GM19463 (cell line): Measurements from ENCODE around the gene C18orf63.
"Not testable (repeated sequence)": the region's sequence is repeated elsewhere in the genome, so short reads cannot be mapped to it uniquely, and the experiment has no call there.

Experiments
- ATAC-seq: cut with Tn5 transposase; IDR thresholded peaks from one replicate; pipeline ENCODE4 v1.9.1; 2021; ENCODE audit warnings: mild to moderate bottlenecking, moderate library complexity; ENCODE audit not compliant: unreplicated experiment

Gene C18orf63

DNA sequence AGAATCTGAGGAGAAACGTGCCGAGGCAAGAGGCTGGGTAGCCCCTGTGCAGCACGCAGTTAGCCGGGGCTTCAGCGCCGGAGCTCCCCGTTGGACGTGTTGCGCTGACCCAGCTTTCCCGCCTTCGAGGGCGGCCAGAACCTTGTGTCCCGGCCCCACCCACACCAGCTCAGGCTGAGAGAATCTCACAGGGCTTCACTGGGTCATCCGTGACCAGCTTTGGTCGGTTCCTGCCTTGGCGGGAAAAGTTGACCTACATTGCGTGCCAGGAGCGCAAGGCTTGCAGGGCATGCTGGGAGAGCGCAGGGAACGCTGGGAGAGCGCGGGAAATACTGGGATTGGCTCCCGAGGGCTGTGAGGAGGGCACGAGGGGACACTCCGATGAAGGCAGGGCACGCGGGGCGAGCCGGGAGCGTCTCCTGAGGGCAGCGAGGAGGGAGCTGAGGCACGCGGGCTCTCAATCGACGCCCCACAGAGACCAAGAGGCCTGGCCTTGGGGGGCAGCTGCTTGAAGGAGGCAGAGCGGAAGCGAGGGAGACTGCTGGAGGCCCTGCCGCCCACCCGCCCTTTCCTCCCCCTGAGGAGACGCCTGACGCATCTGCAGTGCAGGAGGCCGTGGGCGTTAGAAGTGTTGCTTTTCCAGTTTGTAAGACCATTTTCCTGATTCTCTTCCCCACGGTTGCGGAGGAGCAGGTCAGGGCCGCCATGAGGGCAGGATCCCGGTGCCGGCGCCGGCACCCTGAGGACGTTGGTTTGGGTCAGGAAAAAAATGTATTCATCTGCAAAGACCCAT is at the start of gene C18orf63:
Gene C18orf63, plus strand, starts transcription at position 376 of the 793 bp plus-strand sequence. CDS start 2,027 bp downstream, outside the sequence.
- ATAC-seq = no peak

DNA sequence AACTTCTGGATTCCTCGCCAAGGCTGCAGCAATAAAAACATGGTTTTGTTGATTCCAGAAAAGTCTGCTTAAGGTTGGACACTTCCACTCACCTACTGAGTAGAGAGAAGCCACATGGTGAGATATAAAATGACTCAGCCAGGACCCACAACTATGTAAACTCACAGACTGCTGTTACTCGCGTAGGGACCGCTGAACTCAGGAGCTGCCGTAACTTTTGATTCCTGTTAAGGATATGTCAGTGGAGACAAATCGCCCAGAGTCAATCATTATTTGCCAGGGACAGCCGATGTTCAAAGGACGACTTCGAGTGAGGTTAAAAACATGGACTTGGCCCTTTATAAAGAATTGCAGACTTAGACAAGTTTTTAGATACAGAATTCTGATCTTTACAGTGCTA is 49.5 kb upstream of the C18orf63 start:
- ATAC-seq = no peak

DNA sequence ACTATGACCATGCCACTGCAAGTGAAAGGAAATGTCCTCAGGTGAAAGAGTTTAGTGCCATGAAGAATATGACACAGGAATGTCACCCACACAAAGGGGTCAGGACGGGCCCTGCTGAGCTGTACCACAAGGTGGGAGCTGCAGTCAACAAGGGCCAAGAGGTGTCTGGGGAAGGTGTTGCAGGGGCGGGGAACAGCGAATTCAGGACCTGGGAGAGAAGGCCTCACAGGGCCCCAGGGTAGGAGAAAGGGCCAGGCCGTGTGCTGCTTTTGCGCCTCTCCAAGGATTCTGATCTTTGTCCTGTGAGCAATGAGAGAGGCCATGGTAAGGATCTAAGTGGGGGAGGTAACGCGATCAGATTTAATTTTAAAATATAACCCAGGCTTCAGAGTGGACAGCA is 47.5 kb upstream of the C18orf63 start:
- no peak for ATAC-seq

DNA sequence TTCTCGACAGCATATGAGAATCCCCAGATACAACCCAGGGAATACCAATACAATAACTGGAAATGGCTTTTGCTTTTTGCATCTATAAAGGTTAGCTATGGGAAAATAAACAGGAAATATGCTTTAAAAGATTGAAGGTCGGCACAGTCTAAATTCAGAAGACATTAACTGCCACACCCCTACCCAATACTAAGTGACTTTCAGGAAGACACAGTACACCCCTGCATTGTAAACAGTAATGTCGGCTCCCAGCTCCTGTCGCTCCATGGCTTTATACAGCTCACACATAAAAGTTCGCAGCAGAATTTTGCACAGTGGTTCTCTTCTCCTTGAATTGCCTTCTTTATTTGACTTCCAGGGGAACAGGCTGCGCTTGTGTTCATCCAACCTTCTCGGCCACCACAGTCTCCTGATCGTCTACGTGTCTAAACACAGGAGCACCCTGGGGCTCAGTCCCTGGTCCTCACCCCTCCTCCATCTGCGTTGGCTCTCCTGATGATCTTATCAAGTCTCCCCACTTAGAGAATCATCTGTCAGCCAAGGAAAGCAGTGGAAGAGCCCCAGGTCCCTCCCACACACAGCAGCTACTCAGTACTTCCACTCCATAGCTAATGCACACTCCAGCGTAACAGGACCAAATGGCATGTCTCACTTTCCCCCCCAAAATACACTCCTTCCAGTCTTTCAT is 46.6 kb upstream of the C18orf63 start:
- ATAC-seq = no peak

DNA sequence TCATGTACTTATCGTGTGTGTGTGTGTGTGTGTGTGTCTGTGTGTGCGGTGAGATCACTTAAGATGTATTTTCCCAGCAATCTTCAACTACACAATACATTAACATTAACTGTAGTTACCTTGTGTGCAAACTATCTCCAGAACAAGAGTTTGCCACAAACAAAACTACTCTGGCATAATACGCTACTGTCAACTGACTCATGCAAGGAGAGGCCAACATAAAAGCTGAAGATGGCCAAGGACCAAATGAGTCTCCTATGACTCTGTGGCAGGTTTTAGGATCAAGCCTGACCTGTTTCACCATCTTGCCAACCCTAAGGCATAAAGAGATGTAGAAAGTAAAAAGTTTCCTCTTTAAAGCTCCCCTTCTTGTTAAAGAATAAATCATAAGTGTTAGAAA is 44.0 kb upstream of the C18orf63 start:
- ATAC-seq = no peak

DNA sequence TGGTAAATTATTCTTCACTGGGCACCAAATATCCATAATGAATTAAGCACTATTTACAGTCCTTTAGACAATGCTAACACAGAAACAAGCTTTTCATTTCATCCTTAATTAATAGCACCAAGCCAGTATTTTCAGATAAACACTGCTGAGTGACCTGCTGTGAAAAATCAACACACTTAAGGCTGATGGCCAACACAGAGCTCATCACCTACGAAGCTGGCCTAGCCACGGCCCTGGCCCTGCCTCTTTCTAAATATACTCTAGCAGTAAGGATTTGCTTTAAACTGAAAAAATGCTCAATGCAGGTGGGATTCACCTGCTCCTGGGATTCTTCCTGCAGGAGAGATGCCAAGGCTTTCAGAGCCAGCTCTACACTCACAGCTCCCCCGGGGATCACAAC is 42.2 kb upstream of the C18orf63 start:
- no peak for ATAC-seq

DNA sequence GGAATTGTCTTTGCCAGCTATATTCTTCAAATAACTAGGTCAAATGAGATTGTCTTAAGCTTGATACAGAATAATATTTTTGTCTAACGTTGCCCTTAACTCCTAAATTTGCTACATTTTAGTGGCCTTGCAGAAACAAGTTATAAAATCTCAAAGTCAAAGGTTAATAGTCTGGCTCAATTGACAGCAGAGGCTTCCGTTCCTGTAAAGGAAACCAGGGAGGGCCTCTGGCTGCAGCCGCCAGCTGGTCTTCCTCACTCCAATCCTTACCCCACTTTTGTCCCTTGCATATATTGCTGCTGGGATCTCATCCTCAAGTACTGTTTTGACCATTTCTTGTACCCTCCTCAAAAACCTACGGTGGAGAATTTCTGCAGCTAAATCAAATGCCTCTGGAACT is 40.9 kb upstream of the C18orf63 start:
- no peak for ATAC-seq

DNA sequence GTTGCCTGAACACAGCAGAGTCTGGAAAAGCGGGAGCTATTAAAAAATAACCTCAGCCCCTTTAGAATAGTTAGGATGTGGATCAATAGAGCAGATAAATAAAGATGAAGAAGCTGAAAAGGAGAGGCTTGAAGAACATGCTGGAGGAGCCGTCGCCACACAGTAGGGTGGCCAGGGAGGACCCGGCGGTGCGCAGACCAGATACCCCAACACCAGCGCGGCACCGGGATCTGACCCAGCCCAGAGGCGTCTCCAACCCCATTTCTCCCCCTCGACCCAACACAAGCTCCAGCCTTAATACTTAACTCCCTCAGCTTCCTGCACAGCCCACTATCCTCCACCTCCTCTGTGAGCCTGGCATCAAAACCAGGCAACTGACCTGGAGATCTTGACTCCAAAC is 39.9 kb upstream of the C18orf63 start:
- no peak for ATAC-seq

DNA sequence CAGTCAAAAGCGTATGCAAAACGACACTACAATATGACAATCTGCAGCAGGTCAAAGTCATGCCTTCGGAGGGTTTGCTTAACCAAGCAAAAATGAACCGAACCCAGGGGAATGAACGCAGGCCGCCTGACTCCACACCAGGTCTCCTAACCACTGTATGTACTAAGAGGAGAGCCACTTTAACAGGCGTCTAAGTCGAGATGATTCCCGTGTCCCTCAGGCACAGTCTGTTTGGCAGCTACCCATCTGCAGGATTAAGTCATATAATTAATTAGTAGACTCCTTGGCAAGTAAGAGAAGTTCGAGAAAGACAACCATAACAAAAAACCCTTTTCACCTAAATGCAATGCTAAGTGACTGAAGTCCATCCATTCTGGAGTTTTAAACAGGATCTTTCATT is 39.0 kb upstream of the C18orf63 start:
- ATAC-seq = no peak

DNA sequence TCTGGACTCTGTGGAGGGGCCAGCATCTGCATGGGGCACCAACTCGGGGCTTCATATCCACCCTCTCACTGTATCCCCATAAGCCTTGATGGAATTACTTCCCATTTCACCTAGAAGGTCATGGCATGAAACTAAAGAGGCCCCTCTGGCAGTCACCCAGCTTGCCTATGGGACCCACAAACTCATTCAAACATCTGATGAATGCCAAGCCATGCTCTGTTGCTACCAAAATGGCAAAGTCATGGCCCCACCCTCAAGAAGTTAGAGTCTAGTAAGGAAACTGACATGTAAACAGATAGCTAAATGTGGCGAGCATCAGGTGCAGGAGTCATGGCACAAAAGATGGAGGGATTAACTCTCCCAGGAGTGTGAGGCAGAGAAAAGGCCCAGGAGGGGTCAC is 38.3 kb upstream of the C18orf63 start:
- ATAC-seq = no peak

DNA sequence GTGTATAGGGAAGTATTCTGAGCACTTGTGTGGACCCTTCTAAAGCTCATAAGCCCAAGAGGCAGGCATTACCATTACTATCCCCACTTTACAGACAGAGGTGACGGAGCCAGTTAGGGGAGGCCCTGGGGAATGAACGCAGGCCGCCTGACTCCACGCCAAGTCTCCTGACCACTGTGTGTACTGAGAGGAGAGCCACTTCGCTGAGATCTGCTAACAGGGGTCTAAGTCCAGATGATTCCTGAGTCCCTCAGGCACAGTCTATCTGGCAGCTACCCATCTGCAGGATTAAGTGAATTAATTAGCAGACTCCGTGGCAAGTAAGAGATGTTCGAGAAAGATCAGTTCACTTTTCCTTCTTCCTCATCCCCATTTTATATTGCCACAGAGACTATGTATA is 37.6 kb upstream of the C18orf63 start:
- ATAC-seq = no peak

DNA sequence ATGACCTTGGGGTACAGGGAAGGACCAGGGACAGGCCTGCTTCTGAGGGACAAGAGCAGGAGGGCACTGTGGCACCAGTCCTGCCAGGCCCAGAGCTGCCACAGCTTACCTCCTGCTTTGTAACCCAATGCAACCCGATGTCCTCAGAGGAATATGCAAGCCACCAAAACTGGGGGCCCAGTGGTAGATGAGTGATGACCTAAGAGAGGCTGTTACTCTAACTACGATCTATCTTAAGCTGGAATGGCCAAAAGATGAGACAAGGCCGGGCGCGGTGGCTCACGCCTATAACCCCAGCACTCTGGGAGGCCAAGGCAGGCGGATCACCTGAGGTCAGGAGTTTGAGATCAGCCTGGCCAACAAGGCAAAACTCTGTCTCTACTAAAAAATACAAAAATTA is 36.7 kb upstream of the C18orf63 start:
- no peak for ATAC-seq

DNA sequence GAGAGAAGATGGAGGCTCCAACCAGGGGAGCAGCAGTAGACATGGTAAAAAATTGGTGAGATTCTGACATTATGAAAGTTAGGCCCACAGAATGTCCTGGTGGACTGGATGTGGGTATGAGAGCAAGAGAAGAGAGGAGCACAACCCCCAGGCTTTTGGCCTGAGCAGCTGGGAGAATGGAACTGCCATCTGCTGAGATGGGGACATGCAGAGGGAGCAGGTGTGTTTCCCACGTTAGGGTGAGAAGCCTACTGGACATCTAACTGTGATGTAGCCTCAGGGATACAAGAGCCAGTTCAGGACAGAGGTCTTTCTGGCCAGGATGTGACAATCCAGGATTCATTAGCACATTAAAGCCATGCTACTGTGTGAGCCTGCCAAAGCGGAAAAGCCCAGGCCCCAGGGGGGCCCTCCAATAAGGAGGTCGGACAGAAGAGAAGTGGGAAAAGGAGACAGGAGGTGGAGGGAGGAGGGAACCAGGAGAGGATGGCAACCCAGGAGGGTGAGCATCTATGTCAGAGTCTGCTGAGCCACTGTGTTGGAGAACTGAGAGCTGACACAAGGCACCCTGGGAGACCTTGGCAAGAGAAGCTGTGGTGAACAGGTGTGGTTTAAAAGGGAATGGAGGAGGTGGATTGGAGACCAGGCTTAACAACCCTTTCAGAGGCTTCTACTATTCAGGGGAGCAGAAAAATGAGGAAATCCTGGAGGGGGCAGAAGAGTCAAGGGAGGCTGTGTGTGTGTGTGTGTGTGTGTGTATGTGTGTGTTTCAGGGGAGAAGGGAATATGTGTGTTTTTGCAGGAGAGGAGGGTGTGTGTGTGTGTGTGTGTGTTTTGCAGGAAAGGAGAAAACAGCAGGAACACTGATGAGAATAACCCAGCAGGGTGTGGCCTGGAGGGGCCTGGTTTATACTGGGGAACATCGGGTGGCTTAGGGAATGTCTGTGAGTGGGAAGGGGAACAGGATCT is 34.3 kb upstream of the C18orf63 start:
- ATAC-seq = no peak

DNA sequence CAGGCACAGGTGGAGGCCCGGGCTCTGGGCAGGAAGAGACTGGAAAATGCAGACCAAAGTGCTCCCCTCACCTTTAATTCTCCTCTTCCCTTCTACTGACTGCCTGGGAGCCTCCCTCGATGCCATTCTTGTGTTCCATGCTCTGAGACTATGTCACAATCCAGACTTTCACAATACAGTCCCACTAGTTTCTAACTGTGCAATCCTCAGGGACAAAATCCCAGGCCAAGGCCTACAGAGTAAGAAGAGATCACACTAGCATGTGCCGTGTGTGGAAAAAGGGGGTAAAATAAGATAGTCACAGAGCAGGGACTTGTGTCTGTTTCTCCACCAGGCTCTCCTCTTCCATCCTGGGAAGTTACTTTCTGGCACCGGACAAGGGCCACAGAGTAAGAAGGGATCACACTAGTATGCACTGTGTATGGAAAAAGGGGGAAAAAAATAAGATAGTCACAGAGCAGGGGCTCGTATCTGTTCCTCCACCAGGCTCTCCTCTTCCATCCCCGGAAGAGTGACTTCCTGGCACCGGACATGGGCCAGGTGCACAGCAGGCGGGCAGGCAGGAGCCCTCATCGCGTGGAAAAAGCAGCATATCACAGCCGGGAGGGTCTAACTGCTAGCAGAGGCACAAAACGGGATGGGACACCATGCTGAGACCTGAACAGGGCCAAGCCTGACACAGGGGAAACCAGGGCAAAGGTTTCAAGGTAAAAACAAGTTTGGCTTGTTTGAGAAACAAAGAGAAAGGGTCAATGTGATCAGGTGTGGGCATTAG is 33.5 kb upstream of the C18orf63 start:
- ATAC-seq = peak; percentile 63

DNA sequence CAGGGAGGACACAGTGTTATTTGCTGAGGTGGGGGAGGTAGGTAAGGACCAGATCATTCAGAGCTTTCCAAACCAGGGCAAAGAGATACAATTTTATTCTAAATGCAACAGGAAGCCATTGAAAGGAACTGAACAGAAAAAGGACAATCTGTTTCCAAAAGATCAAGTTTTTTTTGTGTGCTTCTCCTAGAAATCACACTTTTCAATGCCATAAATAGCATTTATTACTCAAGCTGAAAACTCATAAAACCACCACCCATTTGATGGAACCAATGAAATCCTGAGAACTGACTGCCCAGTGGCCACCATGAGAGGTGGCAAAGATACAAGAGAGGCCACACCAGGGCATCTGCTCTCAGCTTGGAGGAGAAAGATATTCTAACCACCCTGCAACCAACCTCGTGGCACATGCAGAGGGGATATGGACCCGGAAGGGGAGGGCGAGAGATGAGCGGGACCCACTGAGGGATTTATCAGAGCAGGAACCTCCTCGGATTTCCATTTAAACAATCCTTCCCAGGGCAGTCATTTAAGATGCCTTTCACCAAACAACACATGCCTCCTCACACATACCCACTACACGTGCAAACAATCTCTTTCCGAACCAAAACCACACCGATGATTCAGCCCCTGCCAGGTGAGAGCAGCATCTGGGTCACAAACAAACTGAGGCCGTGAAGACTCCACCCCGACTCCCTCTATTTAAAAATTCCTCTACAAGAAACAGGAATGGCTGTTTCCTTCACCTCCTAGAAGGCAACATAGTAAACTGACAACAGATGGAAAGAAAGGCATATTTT is 32.7 kb upstream of the C18orf63 start:
- no peak for ATAC-seq

DNA sequence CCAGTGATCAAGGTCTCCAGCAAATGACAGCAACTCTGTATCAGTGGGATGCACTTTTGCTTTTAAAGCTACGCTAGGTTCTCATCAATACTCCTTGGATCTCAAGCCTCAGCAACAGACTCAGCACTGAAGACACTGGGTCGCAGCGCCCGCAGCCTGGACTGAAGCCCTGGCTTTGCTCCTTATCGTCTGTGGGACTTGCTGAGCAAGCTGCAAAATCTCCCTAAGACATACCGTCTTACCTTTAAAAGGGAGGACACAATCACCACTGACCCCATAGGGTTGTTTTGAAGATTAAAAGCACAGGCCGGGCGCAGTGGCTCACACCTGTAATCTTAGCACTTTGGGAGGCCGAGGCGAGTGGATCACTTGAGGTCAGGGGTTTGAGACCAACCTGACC is 32.0 kb upstream of the C18orf63 start:
- ATAC-seq = no peak

DNA sequence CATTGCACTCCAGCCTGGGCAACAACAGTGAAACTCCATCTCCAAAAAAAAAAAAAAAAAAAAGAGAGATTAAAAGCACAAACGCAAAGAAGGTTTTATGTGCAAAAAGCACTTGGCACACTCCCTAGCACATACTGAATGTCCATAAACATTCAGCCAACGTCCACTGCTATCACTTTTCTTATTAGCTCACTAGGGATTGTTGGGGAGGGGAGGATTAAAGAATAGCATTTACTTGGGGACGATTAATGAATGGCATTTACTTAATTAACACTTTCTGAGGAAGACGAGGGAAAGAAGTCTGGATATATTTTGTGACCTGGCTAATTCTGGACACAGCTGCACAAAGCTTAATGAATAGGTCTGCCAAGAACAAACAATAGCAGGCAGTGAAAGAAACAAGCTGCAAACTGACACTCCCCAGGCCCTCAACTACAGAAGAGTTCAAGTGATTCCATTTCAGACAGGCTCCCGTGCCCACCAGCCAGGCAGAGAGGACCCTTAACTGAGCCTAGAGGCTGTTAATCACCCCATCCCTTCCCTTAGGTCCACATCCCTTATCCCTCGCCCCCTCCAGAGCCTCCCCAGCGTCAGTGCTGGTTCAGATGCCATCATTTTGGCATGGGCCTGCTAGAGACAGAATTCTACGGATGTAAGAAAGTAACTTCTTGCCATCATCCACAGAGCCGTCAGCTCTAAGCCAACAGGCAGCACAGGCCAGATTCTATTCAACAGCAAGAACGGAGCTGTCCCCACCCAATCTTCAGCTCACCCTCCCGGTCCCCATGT is 31.3 kb upstream of the C18orf63 start:
- ATAC-seq = no peak

DNA sequence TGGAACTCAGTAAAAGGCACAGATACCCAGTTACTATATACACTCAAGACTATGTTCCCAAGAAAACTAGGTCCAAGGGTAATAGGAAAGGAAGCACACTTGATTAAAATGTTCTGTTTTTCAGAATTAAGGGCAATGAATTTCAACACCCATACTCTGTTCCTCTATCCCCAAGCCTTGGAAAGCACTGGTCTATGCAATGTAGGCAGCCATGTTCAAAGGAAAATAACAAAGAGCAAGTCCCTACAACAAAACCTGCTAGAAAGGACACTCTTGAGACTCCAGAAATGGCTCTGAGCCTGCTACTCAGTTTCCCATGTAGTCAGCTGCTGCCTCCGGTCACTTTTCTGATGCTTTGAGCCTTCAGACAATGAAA is 30.7 kb upstream of the C18orf63 start:
- ATAC-seq = no peak

DNA sequence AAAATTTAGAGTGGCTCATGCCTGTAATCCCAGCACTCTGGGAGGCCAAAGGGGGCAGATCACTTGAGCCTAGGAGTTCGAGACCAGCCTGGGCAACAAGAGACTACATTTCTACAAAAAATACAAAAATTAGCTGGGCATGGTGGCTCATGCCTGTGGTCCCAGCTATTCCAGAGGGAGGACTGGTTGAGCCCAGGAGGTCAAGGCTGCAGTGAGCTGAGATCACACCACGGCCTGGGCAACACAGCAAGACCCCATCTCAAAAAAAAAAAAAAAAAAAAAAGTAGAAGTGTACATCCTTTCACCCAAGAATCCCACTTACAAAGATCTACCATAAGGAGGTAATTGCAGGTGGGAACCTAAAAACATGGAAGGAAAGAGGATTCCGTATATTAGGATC is 30.1 kb upstream of the C18orf63 start:
- not testable (repeated sequence) for ATAC-seq
